Omental fat pad (tissue), 4 donors: ENCODE data around the gene CRB2. TPM values are rescaled to one million over a fixed set of nuclear protein-coding genes. Genes with fewer than 3 reads are reported as not detected.

Source experiments
- ATAC-seq: fragments of 150-250 bp; one replicate; pipeline ENCODE4 v1.9.1; 2016; ENCODE audit warnings: mild to moderate bottlenecking, moderate library complexity; ENCODE audit not compliant: low FRiP score
- DNase-seq: peaks from one replicate; pipeline ENCODE4 v3.0.0-alpha.2; 2019; ENCODE audit warnings: low spot score
- total RNA-seq, 4 donors: library from RNA; depleted of rRNA; stranded (reverse); fragments of >200 nt; gene quantifications; one replicate each; pipeline ENCODE4 v1.1.0, GENCODE V29; 2016
- TF ChIP-seq, protein P1 (sequence below), 3 donors: fragments of 450-650 bp; IDR thresholded peaks; one replicate each; pipeline ENCODE4 v1.5.1; 2016 to 2017; ENCODE audit warnings: antibody characterized with exemption in 3 of 3, mild to moderate bottlenecking in 3 of 3, moderate library complexity in 2 of 3

Gene CRB2
- total RNA-seq, 4 donors from 2014 or later: 0.32 to 16.2 (median 3.5) TPM

DNA sequence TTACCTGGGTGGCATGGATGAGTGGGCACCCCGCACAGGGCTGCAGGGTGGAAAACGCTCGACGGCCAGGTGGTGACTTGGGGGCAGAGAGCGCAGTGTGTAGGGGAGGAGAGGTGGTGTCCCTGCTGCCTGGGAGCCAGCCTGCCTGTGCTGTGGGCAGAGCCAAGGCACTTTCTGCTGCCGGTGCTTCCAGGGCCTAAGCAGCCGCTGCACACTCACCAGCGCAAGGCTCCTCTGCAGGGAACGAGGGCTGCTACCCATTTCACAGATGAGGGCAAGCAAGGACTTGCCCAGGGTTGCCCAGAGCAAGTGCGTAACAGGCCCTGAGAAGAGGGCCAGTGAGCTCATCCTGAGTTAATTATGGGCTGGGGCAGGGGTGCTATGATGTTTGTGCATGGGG, 62.5 kb downstream of the CRB2 start:
- DNase-seq: no peak
- TF ChIP-seq, protein P1, sequence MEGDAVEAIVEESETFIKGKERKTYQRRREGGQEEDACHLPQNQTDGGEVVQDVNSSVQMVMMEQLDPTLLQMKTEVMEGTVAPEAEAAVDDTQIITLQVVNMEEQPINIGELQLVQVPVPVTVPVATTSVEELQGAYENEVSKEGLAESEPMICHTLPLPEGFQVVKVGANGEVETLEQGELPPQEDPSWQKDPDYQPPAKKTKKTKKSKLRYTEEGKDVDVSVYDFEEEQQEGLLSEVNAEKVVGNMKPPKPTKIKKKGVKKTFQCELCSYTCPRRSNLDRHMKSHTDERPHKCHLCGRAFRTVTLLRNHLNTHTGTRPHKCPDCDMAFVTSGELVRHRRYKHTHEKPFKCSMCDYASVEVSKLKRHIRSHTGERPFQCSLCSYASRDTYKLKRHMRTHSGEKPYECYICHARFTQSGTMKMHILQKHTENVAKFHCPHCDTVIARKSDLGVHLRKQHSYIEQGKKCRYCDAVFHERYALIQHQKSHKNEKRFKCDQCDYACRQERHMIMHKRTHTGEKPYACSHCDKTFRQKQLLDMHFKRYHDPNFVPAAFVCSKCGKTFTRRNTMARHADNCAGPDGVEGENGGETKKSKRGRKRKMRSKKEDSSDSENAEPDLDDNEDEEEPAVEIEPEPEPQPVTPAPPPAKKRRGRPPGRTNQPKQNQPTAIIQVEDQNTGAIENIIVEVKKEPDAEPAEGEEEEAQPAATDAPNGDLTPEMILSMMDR (IDR thresholded peaks at IDR 0.05): no peak
- ATAC-seq: no peak

GRCh38 chr9:123419091-123419490, 63.1 kb downstream of the CRB2 start:
- TF ChIP-seq, protein P1 (IDR thresholded peaks at IDR 0.05): no peak
- ATAC-seq: no peak
- no peak for DNase-seq

GRCh38 chr9:123419721-123420591, 64.0 kb downstream of the CRB2 start:
- DNase-seq (no peak), ATAC-seq (no peak)
- TF ChIP-seq, protein P1 (IDR thresholded peaks at IDR 0.05): no peak

GRCh38 chr9:123420592-123421111, 64.7 kb downstream of the CRB2 start:
- TF ChIP-seq, protein P1 (IDR thresholded peaks at IDR 0.05): no peak
- ATAC-seq: no peak
- DNase-seq: no peak

DNA sequence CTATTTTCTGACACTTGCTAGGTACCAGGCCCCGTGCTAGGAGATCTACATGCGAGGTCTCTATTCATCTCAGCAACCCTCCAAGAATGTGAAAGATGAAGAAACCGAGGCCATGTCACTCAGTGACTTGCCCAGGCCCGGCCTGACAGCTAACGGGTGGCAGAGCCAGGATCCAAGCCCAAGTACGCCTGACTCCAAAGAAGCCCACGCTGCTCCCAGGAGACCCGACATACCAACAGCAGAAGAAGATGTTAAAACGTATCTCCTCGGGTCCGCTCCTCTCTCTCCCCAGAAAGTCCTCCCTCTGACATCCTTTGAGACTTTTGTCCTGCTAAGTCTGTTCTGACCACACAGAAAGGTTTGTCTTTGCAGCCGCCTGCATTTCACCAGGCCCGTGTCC, 65.2 kb downstream of the CRB2 start:
- DNase-seq: no peak

DNA sequence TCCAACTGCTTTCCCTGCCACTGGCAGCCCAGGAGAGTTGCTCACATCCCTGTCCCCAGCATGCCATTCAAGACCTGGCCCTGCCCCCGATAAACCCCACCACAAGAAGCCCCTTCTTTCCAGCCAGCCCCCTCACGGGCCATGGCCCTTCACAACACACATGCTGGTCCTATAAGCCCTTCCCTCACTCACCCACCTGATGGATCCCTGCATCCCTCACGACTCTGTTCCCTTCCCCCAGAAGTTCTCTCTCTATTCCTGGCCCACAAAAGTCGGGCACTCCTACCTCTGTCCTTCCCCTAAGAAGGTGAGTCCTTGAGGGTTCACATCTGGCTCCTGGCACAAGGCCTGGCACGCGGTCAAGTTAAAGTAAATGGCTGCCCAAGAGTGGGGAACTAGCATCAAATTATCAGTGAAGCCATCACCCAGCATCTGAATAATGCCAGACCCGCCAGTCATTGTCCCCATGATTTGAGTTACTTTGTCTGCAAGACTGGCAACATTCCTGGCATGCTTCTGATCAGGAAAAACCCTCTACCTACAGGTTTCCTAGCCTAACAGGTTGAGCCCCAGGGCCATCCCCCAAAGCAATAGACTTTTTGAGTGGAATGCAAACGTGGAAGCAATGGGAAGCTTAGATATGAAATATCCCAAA, 65.9 kb downstream of the CRB2 start:
- no peak for DNase-seq
- ATAC-seq: no peak

More for the DNA sequence above, 65.2 kb downstream of the CRB2 start:
- TF ChIP-seq, protein P1 (IDR thresholded peaks at IDR 0.05): no peak
- ATAC-seq: no peak

More for the DNA sequence above, 65.9 kb downstream of the CRB2 start:
- TF ChIP-seq, protein P1 (IDR thresholded peaks at IDR 0.05): no peak
